ENCODE measurements around the gene EDIL3.

- TF ChIP-seq CTCF (conservative IDR thresholded peaks at IDR 0.05; ENCODE audit: low read length): no peak
- TF ChIP-seq EZH2phosphoT487 (IDR thresholded peaks at IDR 0.05; ENCODE audit: borderline replicate concordance, low read depth, low read length): no peak
These were observed 57.1 kb downstream of the EDIL3 start for GRCh38 chr5:84327591-84327990.
